ENCODE data around the gene CBR3.

Gene CBR3

DNA sequence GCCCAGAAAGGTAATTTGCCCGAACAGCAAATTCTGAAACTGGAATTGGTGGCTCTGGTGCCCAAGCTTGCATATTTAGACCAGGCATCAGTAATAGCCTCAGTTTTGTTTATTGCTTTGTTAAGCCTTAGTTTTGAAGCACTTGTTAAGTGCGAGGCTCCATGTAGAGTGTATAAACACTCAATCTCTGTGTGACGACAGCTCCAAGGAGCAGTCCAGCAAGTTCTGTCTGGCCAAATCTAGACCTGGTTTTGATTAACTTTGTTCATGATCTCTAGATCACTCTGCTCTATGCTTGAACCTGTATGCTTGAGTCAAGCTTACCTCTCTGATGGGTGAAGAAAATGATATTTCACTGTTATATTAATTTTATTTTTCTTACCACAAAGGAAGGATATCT is 59.1 kb downstream of the CBR3 start:
- 94 to 99% methylated on average over 3 of the region's 3 CpGs for WGBS, 2 experiments
- no peak overlapping the region for H3K27ac ChIP-seq (ENCODE audit: insufficient read depth, low read depth, low read length, poor library complexity, severe bottlenecking)

GRCh38 chr21:36195613-36196012 is 60.7 kb downstream of the CBR3 start:
- WGBS, 2 experiments: 75 to 100% methylated on average over 1 of the region's 1 CpG
- Histone ChIP-seq H3K9me3 (ENCODE audit: control insufficient read depth, low read length) (no peaks in the 10 kb centered on the region), H3K4me3 (ENCODE audit: insufficient read depth, low read depth, low read length) (no peak overlapping the region), H3K36me3 (ENCODE audit: control insufficient read depth, insufficient read depth, low read length) (no peaks in the 10 kb centered on the region), H3K27me3 (ENCODE audit: control insufficient read depth, insufficient read depth, low read length, poor library complexity, severe bottlenecking) (no peaks in the 10 kb centered on the region), H3K27ac (ENCODE audit: insufficient read depth, low read depth, low read length, poor library complexity, severe bottlenecking) (no peak overlapping the region), H3K4me1 (ENCODE audit: control insufficient read depth, insufficient read depth, low read length) (no peaks in the 10 kb centered on the region)

More for the DNA sequence above, 59.1 kb downstream of the CBR3 start:
- Histone ChIP-seq H3K27me3 (ENCODE audit: control insufficient read depth, insufficient read depth, low read length, poor library complexity, severe bottlenecking) (no peaks in the 10 kb centered on the region), H3K4me1 (ENCODE audit: control insufficient read depth, insufficient read depth, low read length) (no peaks in the 10 kb centered on the region), H3K4me3 (ENCODE audit: insufficient read depth, low read depth, low read length) (no peak overlapping the region), H3K9me3 (ENCODE audit: control insufficient read depth, low read length) (no peaks in the 10 kb centered on the region), H3K36me3 (ENCODE audit: control insufficient read depth, insufficient read depth, low read length) (no peaks in the 10 kb centered on the region)

All from ectodermal cell (in vitro differentiated cells).